Globus pallidus (tissue), 1 donor: Measurements from ENCODE around the gene EMC7.
"Not testable (repeated sequence)": the region's sequence is repeated elsewhere in the genome, so short reads cannot be mapped to it uniquely, and the experiment has no call there.

ENCODE experiments used
- DNase-seq: peaks from one replicate; pipeline ENCODE4 v3.0.0-alpha.2; 2015; ENCODE audit warnings: low spot score

Gene EMC7

DNA sequence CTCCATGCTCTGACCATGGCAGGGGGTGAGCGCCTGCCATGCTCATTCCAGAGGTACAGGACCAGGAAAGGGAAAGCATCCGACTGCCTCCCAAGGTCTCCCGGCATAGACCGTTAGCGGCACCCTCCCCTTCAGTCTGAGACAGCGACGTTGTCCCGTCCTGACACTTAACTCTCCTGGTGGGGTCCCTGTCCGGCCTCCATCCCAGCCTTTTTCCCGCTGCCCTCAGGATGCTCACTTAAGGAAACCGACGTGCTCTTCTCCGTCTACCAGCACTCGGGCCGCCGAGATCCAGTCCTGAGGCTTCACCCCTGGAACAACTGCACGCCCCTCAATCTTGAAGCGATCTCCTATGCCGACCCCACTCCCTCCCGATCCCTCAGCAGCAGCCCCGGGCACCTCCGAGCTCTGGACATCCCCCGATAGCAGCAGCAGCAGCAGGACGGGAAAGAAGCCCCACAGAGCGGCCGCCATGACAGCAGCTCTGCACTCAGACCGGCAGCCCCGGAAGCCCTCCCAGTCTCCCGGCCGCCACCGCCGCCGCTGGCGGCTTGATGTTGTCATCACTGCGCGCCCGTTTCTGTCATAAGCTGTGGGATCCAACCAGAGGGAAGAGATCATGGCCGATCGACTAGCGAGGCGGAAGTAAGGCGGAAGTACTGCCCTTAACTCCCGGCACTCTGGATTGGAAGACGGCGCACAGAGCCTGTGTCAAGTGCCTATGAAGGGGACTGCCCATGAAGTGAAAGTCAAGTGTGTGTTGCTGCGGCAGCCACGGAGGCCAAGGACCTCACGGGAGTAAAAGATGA is at the start of gene EMC7, which contains the start of gene PGBD4:
TSS of gene EMC7 (minus strand) at position 497 of the 809 bp plus-strand sequence. CDS start at position 474, 23 bp downstream.
TSS of gene PGBD4 (plus strand) at position 718 of the 809 bp plus-strand sequence. CDS start 449 bp downstream, outside the sequence.
- DNase-seq = peak; percentile 98

DNA sequence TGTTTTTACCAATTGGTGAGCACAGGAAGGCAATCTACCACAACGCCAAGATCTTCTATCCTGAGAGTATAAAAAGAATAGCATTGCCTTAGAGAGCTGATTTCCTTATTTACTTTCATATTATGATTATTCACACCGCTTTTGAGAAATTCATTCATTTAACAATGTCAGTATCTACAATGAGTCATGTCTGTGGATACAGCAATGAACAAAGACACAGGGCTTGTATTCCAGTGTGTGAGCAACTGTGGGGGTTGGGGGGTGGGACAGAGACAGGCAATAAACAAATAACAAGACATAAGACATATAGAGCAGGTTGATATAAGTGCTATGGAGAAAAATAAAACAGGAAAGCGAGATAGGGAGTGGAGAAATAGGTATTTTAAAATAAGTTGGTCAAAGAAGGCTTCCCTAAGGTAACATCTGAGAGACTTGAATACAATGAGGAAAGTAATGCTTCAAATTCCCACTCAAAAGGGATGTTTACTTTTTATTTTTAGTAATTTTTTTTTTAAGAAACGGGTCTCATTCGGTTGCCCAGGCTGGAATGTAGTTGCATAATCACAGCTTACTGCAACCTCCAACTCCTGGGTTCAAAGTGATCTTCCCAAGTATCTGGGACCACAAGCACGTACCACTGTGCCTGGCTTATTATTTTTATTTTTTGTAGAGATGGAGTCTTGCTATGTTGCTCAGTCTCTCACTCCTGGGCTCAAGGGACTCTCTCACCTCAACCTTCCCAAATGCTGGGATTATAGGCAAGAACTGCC is 45.9 kb upstream of the EMC7 start:
- DNase-seq = no peak

DNA sequence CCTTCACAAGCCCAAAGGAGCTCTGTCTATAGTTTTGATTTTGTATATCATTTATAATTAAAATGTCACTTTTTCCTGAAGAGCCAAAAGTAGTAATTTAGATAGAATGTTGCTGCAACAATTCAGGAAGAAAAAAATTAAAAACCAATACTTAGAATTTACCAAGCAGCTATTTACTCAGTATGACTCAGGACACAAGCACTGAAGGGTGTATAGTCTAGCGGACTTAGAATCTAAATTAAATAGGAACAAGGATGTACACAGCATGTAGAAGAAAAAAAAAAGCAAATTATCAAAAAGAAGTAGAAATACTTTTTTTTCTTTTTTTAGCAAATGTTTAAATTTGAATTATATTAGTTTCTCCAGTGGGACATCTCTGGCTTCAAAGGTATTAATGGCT is 31.8 kb upstream of the EMC7 start:
- DNase-seq = no peak

DNA sequence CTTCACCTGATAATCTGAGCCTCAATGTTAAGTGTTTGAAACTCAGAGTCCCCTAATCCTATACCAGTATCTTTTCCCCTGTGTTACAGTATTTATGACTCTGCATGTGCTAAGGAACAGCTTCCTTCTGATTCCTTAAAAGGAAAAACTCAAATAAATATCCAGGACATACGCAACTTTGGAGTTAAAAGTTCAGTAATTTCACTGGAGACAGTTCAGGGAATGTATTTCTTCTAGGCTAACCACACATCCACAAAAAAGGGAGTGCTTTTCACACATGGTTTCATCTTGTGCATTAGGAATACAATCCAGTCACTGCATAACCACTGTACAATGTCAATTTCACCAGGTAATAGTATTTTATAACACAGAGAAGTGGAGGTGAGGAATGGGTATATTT is 31.2 kb upstream of the EMC7 start:
- no peak for DNase-seq

GRCh38 chr15:34128898-34129297 is 27.2 kb upstream of the EMC7 start:
- DNase-seq = no peak

GRCh38 chr15:34126522-34126921 is 24.9 kb upstream of the EMC7 start:
- DNase-seq = no peak

DNA sequence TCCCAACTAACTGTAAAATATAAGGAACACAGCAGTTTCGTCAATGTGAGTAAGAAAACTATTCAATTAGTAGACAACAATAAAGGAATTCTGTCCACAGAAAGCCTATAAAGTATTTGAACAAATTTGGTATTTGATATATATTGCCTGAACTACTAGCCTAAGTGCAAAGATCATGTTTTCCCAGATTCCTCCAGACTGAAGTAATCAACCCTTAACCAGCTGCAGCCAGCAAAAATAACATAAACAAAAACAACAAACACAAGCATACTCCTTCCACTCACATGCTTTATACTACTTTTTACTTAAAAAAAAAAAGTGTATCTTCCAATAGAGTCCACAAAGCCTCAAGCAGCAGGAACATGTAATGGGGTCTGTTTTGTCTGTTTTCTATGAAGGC is 24.3 kb upstream of the EMC7 start:
- DNase-seq = no peak

DNA sequence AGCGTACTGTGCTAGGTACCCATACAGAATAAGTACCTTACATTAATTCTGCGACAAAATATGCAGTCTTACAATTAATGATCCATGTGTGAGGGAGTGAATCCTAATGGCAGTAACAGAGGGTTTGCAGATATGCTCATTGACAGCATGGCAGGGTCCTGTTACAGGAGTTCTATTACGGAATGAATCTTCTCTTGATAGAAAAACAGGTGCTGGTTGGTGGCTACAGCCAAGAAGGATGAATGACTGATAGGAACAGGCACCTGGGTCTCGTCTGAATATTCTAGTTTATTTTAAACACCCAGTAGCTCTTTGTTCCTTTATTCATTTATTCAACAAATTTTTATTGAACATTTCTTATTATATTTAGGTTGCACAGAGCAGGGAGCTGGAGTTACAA is 23.0 kb upstream of the EMC7 start:
- no peak for DNase-seq

GRCh38 chr15:34122771-34123183 is 21.1 kb upstream of the EMC7 start:
- DNase-seq = no peak

DNA sequence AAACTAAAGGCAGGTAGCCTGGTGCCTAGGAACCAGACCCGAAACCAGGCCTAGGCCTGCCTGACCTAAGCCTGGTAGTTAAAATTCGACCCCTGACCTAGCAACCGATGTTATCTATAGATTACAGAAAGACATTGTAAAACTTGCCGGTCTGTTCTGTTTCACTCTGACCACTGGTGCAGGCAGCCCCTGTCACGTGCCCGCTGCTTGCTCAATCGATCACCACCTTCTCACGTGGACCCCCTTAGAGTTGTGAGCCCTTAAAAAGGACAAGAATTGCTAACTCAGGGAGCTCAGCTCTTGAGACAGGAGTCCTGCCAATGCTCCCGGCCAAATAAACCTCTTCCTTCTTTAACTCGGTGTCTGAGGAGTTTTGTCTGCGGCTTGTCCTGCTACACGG is 20.1 kb upstream of the EMC7 start:
- DNase-seq = not testable (repeated sequence)

- not testable (repeated sequence) for DNase-seq
These were observed 18.8 kb upstream of the EMC7 start for GRCh38 chr15:34120420-34120819.

GRCh38 chr15:34119291-34119690 is 17.6 kb upstream of the EMC7 start:
- no peak for DNase-seq

DNA sequence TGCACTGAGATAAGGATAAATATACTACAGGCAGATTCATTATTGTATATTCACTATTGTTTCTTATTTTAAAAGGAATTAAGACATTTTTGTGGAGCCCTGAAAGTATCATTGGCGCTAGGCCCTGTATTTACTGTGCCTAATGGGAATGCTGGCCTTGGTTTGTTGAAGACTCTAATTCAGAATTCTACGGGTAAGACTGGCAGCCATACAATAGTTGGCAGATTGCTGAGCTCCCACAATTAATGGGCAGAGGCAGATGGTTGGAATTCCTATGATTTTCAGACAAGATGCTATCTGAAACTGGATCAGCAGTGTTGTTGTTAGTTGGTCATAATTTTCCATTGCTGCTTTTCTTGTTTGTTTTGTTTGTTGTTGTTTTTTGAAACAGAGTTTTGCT is 15.0 kb upstream of the EMC7 start:
- no peak for DNase-seq

DNA sequence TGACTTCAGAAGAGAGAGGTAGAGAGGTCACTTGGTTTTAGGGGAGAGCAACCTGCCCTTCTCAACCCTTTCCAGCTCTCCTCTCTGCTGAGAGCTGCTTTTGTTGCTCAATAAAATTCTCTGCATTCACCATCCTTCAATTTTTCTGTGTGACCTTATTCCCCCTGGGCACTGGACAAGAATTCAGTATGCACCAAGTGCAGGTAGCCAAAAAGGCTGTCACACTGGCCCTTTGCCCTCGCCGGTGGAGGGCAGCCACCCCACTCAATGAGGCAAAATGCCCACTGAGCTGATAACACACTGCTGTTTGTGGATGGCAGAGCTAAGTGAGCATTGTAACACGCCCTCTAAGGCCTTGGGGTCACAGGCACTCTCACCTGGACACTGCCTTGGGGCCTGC is 13.1 kb upstream of the EMC7 start:
- no peak for DNase-seq

DNA sequence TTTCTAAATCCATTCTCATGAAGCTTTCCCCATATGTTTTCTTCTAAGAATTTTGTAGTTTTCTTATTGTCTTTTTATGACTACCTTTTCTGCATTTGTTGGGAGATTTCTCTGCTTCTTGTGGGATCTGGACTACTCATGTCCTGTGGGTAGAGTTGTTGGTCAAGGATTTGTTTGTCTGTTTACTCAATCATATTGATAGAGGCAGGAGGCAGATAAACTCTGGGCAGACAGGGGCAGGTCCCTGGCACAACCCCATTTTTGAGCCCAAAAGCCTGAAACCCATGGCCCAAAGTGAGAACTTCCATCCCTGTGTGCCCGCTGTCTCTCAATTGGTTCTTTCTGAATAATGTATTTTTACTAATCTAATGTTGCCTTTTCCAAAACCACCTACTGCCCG is 12.6 kb upstream of the EMC7 start:
- DNase-seq = no peak

DNA sequence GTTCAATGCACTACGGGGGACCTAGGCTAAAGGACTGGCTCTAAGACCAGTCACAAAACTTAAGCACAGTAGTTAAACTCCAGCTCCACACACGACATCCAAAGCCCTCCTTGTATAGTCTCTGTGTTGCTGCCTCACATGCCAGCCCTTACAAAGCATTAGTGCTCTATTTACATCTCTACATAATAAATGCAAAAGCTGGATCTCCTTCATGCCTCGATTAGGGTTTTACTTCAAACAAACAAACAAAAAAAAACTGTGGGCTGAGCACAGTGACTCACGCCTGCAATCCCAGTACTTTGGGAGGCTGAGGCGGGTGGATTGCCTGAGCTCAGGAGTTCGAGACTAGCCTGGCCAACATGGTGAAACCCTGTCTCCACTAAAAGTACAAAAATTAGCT is 9.8 kb upstream of the EMC7 start:
- DNase-seq = no peak

- DNase-seq = peak; percentile 11
These were observed 8.4 kb upstream of the EMC7 start for GRCh38 chr15:34109797-34110663.

- no peak for DNase-seq
These were observed 5.7 kb upstream of the EMC7 start for GRCh38 chr15:34107315-34107714.

GRCh38 chr15:34106423-34106822 is 4.8 kb upstream of the EMC7 start:
- no peak for DNase-seq

- DNase-seq = no peak
These were observed 688 bp upstream of the EMC7 start for GRCh38 chr15:34102175-34102925.

DNA sequence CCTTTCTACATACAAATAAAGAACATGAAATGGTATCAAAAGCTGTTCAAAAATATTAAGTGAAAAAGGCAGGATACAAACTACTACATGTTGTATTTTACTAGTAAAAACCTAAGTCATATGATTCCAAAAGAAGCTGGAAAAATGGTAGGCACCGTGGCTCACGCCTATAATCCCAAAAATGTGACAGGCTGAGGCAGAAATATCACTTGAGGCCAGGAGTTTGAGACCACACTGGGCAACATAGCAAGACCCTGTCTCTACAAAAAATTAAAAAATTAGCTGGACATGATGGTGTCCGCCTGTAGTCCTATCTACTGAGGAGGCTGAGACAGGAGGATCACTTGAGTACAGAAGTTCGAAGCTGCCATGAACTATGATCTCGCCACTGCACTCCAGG is 1.7 kb downstream of the EMC7 start:
- DNase-seq = no peak

GRCh38 chr15:34085746-34086145 is 15.9 kb downstream of the EMC7 start:
- no peak for DNase-seq
